GM12873 (cell line): ENCODE measurements around the gene HSF2BP.

Source experiments
- TF ChIP-seq, protein P1 (sequence below): IDR thresholded peaks from 2 replicates; pipeline ENCODE4 v1.5.1; 2012; ENCODE audit warnings: low read depth, mild to moderate bottlenecking, moderate library complexity, low read length, control low read depth; ENCODE audit not compliant: insufficient read depth; ENCODE audit errors: missing control alignments

The HSF2BP gene

DNA sequence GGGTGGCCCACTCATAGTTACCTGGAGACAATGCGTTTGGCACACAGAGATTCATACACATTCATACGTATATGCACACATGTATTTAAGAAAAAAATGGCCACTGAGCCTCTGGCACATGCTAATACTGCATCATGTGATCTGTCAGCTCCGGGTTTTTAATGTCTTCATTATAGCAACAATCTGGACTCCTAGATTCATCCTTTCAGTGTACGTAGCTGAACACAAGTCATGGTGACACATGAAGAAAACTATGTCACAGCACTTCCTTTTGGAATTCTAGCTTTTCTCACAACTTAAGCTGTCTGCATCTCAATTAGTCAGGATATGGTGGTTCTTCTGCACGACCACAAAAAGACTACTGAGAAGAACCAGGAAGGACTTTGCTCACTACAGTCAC is 24.7 kb downstream of the HSF2BP start:
- TF ChIP-seq, protein P1, sequence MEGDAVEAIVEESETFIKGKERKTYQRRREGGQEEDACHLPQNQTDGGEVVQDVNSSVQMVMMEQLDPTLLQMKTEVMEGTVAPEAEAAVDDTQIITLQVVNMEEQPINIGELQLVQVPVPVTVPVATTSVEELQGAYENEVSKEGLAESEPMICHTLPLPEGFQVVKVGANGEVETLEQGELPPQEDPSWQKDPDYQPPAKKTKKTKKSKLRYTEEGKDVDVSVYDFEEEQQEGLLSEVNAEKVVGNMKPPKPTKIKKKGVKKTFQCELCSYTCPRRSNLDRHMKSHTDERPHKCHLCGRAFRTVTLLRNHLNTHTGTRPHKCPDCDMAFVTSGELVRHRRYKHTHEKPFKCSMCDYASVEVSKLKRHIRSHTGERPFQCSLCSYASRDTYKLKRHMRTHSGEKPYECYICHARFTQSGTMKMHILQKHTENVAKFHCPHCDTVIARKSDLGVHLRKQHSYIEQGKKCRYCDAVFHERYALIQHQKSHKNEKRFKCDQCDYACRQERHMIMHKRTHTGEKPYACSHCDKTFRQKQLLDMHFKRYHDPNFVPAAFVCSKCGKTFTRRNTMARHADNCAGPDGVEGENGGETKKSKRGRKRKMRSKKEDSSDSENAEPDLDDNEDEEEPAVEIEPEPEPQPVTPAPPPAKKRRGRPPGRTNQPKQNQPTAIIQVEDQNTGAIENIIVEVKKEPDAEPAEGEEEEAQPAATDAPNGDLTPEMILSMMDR, result no peak

DNA sequence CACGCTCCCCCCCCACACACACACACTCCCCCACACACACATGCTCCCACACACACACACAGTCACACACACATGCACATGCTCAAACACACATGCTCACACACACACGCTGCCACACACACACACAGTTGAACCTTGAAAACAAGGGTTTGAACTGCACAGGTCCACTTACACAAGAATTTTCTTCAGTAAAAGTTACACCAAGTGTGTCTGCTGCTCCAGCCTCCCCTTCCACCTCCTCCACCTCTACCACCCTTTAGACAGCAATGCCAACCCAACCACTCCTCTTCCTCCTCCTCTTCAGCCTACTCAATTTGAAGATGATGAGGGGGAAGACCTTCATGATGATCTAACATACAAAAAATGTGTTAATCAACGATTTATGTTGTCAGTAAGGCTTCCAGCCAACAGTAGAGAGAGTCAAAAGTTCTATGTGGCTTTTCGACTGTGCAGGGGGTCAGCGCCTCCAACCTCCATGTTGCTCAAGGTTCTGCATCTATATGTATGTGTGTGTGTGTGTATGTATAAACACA is 26.8 kb downstream of the HSF2BP start:
- TF ChIP-seq, protein P1, result no peak

DNA sequence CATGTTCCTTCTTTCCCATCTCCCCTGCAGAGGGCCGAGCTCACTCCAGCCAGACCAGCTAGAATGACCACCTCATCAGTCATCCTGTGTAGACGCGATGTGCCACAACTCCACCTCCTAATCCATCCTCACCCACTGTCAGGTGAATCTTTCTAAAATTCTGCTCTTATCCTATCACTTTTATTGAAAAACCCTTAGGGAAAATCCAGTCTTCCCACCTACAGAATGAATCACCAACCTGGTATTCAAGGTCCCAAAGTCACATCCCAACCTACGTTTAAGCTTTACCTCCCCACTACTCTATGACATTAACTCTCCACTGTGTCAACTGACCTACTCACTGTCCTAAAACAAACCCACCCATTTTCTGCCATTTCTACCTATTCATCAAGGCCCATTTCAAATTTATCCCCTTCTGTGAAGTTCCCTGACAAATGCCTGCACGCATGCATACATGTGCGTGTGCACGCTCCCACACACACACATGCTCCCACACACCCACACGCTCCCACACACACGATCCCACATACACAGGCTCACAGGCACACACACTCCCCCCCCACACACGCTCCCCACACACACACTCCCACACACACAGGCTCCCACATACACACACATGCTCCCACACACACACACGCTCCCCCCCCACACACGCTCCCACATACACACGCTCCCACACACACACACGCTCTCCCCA is 27.7 kb downstream of the HSF2BP start:
- TF ChIP-seq, protein P1, result no peak

DNA sequence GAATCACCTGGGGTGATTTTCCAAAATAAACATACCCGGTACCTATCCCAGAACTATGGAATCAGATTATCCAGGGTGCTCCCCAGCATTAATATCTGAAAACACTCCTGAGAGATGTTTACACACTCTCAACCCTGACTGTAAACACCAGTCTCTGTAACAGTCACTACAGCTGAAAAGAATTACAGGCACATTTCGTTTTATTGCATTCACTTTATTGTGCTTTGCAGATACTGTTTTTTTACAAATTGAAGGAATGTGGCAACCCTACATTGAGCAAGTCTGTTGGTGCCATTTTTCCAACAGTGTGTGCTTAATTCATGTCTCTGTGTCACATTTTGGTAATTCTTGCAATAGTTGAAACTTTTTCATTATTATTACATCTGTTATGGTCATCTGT is 31.8 kb downstream of the HSF2BP start:
- TF ChIP-seq, protein P1, result no peak

DNA sequence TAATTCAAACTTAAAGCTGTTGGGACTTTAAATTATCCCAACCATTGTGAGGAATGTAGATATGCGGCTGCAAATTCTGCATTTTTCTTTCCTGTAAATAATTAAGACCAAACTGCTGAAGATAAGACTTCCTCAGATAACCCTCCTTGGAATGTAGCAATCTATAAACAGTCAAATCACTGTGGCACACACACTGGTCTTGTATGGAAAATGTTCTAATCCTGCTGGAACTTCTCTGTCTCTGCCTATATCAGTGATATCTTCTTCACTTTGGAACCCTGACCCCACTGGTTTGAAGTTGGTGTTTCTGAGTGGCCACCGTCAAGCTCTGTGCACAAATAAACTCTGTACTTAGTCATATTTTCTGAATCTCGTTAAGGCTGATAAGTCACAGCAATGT is 32.9 kb downstream of the HSF2BP start:
- TF ChIP-seq, protein P1, result no peak

DNA sequence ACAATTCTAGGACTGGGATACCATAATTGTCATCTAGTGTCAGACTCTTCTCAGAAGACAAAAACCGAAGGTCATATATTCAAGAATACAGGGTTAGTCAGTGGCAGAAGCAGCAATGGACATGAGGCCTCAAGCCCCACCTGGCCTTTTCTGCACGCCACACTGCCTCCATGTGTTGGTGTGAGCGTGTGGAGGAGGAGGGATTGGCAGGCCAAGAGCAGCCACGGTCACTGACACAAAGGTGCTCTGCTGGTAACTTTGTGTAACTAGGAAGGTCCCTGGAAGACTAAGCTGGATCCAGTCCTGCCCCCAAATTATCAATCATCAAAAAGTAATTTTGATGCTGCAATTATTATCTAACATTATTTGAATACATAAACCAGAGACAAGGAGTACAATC is 34.9 kb downstream of the HSF2BP start:
- TF ChIP-seq, protein P1, result no peak

DNA sequence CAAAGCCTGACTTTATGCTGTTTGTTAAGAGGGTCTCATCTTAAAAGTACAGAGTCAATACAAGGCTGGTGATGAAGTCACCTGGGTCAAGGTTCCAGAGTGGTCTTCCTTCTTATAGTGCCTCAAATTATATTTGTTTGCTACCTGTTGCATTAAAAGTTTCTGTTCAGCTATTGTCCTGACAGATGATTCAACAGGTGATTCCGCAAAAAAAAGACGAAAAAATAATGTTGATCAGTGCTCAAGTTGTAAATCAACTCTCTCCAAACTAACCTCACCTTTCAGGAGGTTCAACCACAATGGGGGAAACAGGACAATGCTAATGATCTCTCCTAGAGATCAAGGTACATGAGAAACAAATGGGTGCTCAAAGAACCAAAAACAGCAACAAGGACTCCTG is 35.7 kb downstream of the HSF2BP start:
- TF ChIP-seq, protein P1, result no peak
